ENCODE results near the gene GNA14. TPM values are rescaled to one million over a fixed set of nuclear protein-coding genes. Genes with fewer than 3 reads are reported as not detected.
"Not testable (repeated sequence)": the region's sequence is repeated elsewhere in the genome, so short reads cannot be mapped to it uniquely, and the experiment has no call there.

GNA14 gene
- total RNA-seq, 2 donors from 2014 or later: not detected

- Mint-ChIP-seq H3K27me3 (no peaks in the 10 kb centered on the region), H3K4me3 (no peak overlapping the region), H3K36me3 (ENCODE audit: low read depth) (no peaks in the 10 kb centered on the region), H3K27ac (no peak overlapping the region), H3K9me3 (no peaks in the 10 kb centered on the region), H3K4me1 (peaks cover 7% of the 10 kb centered on the region)
- ATAC-seq (replicated peaks): no peak
These were observed 133.0 kb downstream of the GNA14 start for GRCh38 chr9:77514886-77515711.

GRCh38 chr9:77513457-77513856, 134.7 kb downstream of the GNA14 start:
- Mint-ChIP-seq H3K27me3 (no peaks in the 10 kb centered on the region), H3K36me3 (ENCODE audit: low read depth) (no peaks in the 10 kb centered on the region), H3K9me3 (no peaks in the 10 kb centered on the region), H3K4me1 (peaks cover 7% of the 10 kb centered on the region), H3K4me3 (no peak overlapping the region), H3K27ac (no peak overlapping the region)
- no peak for ATAC-seq (replicated peaks)

- no peaks in the 10 kb centered on the region for H3K9me3 Mint-ChIP-seq
- no peak for ATAC-seq (replicated peaks)
- peaks cover 5% of the 10 kb centered on the region for H3K27me3 Mint-ChIP-seq
- no peak overlapping the region for H3K4me3 Mint-ChIP-seq
- H3K4me1 Mint-ChIP-seq: peaks cover 7% of the 10 kb centered on the region
- H3K36me3 Mint-ChIP-seq (ENCODE audit: low read depth): no peaks in the 10 kb centered on the region
- H3K27ac Mint-ChIP-seq: no peak overlapping the region
These were observed 135.2 kb downstream of the GNA14 start for GRCh38 chr9:77512876-77513275.

- no peak for ATAC-seq (replicated peaks)
- H3K4me1 Mint-ChIP-seq: peaks cover 7% of the 10 kb centered on the region
- H3K27me3 Mint-ChIP-seq: peaks cover 6% of the 10 kb centered on the region
- H3K36me3 Mint-ChIP-seq (ENCODE audit: low read depth): no peaks in the 10 kb centered on the region
- H3K9me3 Mint-ChIP-seq: no peaks in the 10 kb centered on the region
- no peak overlapping the region for H3K4me3 Mint-ChIP-seq
- H3K27ac Mint-ChIP-seq: no peak overlapping the region
These were observed 136.6 kb downstream of the GNA14 start for GRCh38 chr9:77511525-77511924.

DNA sequence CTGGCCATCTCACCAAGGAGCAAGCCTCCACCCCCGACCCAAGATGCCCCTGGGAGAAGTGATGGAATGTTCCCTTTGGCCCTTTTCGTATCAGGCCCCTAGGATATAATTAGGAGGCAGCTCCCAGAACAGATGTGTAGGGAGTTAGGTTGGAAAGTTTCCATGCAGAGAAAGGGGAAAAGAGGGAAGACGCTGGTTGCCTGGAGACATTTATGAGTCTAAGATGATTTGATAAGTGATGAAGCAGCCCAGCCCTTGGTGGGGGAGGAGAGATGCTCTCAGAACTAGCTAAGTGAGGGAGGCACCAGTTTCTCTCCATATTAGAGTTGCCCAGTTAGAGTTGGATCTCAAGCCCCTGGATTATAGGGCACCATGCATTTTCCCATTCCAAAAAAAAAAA, 137.5 kb downstream of the GNA14 start:
- no peak for ATAC-seq (replicated peaks)
- peaks cover 7% of the 10 kb centered on the region for H3K4me1 Mint-ChIP-seq
- H3K9me3 Mint-ChIP-seq: no peaks in the 10 kb centered on the region
- no peak overlapping the region for H3K27ac Mint-ChIP-seq
- peaks cover 6% of the 10 kb centered on the region for H3K27me3 Mint-ChIP-seq
- H3K36me3 Mint-ChIP-seq (ENCODE audit: low read depth): no peaks in the 10 kb centered on the region
- no peak overlapping the region for H3K4me3 Mint-ChIP-seq

GRCh38 chr9:77508396-77508795, 139.7 kb downstream of the GNA14 start:
- Mint-ChIP-seq H3K27me3 (peaks cover 16% of the 10 kb centered on the region), H3K4me1 (no peaks in the 10 kb centered on the region), H3K9me3 (no peaks in the 10 kb centered on the region), H3K36me3 (ENCODE audit: low read depth) (no peaks in the 10 kb centered on the region), H3K27ac (no peak overlapping the region), H3K4me3 (no peak overlapping the region)
- no peak for ATAC-seq (replicated peaks)

- Mint-ChIP-seq H3K4me3 (no peak overlapping the region), H3K9me3 (no peaks in the 10 kb centered on the region)
These were observed 140.7 kb downstream of the GNA14 start for GRCh38 chr9:77507212-77507961.

DNA sequence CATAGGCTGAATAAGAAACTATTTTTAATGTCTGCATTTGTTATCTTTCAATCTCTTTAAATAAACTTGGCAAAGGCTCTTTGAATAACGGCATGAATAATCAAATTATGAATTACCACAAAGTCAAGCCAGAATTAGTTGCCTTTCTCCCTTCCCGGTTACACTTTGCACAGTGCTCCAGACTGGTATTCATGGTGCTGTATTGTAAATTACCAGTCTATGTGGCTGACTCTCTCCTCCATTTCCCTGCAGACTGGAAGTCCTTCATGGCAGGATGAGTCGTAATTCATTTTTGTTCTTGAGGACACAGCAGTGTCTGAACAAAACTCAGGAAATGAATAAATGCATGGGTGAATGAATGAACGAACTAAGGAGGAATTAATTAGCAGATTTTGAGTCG, 142.9 kb downstream of the GNA14 start:
- Mint-ChIP-seq H3K27me3 (peaks cover 20% of the 10 kb centered on the region), H3K27ac (no peak overlapping the region), H3K4me3 (no peak overlapping the region), H3K9me3 (no peaks in the 10 kb centered on the region), H3K36me3 (ENCODE audit: low read depth) (no peaks in the 10 kb centered on the region), H3K4me1 (no peaks in the 10 kb centered on the region)
- no peak for ATAC-seq (replicated peaks)

More at GRCh38 chr9:77507212-77507961, 140.7 kb downstream of the GNA14 start:
- peaks cover 20% of the 10 kb centered on the region for H3K27me3 Mint-ChIP-seq
- ATAC-seq (replicated peaks): no peak
- H3K4me1 Mint-ChIP-seq: no peaks in the 10 kb centered on the region
- no peaks in the 10 kb centered on the region for H3K36me3 Mint-ChIP-seq (ENCODE audit: low read depth)
- no peak overlapping the region for H3K27ac Mint-ChIP-seq

GRCh38 chr9:77502568-77502967, 145.6 kb downstream of the GNA14 start:
- Mint-ChIP-seq H3K9me3 (no peaks in the 10 kb centered on the region), H3K4me1 (no peaks in the 10 kb centered on the region), H3K27ac (no peak overlapping the region), H3K27me3 (peaks cover 14% of the 10 kb centered on the region), H3K4me3 (no peak overlapping the region), H3K36me3 (ENCODE audit: low read depth) (no peaks in the 10 kb centered on the region)
- no peak for ATAC-seq (replicated peaks)

- Mint-ChIP-seq H3K4me1 (no peaks in the 10 kb centered on the region), H3K27ac (no peak overlapping the region), H3K27me3 (peaks cover 5% of the 10 kb centered on the region), H3K4me3 (no peak overlapping the region), H3K36me3 (ENCODE audit: low read depth) (no peaks in the 10 kb centered on the region), H3K9me3 (no peaks in the 10 kb centered on the region)
- no peak for ATAC-seq (replicated peaks)
These were observed 149.2 kb downstream of the GNA14 start for GRCh38 chr9:77498891-77499290.

GRCh38 chr9:77497322-77498198, 150.6 kb downstream of the GNA14 start:
- no peaks in the 10 kb centered on the region for H3K36me3 Mint-ChIP-seq (ENCODE audit: low read depth)
- no peaks in the 10 kb centered on the region for H3K9me3 Mint-ChIP-seq
- H3K4me1 Mint-ChIP-seq: no peaks in the 10 kb centered on the region
- no peak overlapping the region for H3K27ac Mint-ChIP-seq
- ATAC-seq (replicated peaks): no peak
- H3K4me3 Mint-ChIP-seq: no peak overlapping the region
- H3K27me3 Mint-ChIP-seq: no peaks in the 10 kb centered on the region

DNA sequence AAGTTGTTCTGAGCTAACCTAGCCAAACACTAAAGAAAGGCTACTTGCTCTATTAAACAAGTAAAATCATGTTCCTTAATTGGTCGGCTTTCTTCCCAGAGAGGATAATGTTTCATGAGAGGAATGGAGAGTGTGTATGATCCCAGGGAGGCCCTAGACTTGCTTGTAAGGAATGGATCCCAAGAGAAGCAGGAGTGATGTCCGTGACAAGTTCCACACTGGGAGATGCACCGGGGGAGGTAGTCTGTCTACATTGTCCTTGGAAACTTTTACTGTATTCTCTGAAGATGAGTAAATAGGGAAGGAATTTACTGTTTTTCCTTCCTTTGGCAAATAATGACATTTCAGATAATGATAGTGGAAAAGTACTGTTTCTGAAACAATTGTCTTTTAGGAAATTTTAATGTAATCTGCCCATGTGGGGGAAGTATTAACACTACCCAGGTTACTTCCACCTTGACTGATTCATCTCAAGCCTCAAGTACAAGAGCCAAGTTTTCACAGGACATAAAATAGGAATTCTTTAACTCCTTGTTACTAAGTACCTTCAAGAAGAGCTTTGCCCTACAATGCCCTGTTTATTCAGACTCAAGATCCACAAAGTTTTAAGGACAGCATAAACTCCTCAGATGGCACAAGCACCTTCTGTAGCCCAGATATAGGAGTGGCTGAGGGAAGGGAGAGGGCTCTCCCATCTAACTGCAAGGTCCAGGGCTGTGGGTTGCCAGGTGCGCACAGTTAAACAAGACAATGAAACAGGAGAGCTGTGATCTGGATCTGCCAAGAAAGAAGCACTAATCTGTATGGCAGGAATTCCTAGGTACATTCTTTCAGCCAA, 152.1 kb downstream of the GNA14 start:
- peaks cover 5% of the 10 kb centered on the region for H3K9me3 Mint-ChIP-seq
- H3K27me3 Mint-ChIP-seq: peaks cover 4% of the 10 kb centered on the region
- H3K27ac Mint-ChIP-seq: no peak overlapping the region
- H3K4me1 Mint-ChIP-seq: no peaks in the 10 kb centered on the region
- no peaks in the 10 kb centered on the region for H3K36me3 Mint-ChIP-seq (ENCODE audit: low read depth)
- H3K4me3 Mint-ChIP-seq: no peak overlapping the region
- ATAC-seq (replicated peaks): no peak

- H3K27ac Mint-ChIP-seq; H3K4me3 Mint-ChIP-seq; H3K4me1 Mint-ChIP-seq; H3K36me3 Mint-ChIP-seq (ENCODE audit: low read depth); H3K9me3 Mint-ChIP-seq; ATAC-seq (replicated peaks): not testable (repeated sequence)
- peaks cover 16% of the 10 kb centered on the region for H3K27me3 Mint-ChIP-seq
These were observed 157.8 kb downstream of the GNA14 start for GRCh38 chr9:77490279-77490678.

Measured in activated T-helper 17 cell treated with anti-CD3 and anti-CD28 coated beads, Interleukin-2, amount 50 U/mL, for 72 hours (primary cell).